Measurements from ENCODE around the gene MYO7A. TPM values are rescaled to one million over a fixed set of nuclear protein-coding genes. Genes with fewer than 3 reads are reported as not detected.

The MYO7A gene
- total and polyA plus RNA-seq, 2 experiments from 2014 or later, result 9.8 to 10.1 TPM

DNA sequence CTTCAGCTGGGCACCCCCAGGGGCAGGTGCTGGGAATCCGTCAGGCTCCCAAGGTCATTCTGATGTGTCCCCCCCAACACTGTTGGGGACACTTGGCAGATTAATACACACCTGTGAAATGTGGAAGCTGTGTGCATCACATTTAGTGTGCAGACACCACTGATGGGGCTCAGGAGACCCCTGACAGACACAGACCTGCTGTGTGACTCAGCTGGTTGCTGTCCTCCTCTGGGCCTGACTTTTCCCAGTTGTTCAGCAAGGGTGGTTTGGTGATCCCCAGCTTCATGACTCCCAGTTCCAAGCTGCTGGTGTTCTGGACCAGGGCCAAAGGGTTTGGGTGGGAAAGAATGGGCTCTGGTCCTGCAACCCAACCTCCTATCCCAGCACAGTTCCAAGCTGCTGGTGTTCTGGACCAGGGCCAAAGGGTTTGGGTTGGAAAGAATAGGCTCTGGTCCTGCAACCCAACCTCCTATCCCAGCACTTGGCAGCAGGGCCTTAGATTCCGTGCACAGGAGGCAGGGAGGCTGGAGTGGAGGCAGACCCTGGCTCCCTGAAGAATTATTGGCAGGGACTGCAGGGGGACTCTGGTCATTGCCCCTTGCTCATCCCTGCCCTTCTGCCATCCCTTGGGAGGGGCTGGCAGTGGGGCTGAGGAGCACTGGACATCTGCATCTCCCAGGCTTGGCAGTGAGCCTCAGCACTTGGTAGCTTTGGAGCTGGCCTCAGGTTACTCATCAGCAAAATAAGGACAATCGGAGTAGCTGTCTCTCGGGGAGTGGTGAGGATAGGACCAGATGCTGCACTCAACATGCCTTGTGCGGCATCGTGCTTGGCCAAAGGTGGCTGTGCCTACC lies 33.8 kb upstream of the MYO7A start:
- Histone ChIP-seq H3K79me2 (no peaks in the 10 kb centered on the region), H3K4me2 (no peak overlapping the region), H3K27ac (no peak overlapping the region), H3K36me3 (replicated peaks; ENCODE audit: insufficient read depth, low read depth) (no peaks in the 10 kb centered on the region), H3K4me3 (no peak overlapping the region), H4K20me1 (ENCODE audit: insufficient read depth, poor library complexity, severe bottlenecking) (no peaks in the 10 kb centered on the region), H3K9me2 (replicated peaks; ENCODE audit: insufficient read depth) (no peaks in the 10 kb centered on the region), H3K9me3 (ENCODE audit: low read depth) (no peaks in the 10 kb centered on the region), H2AFZ (no peak overlapping the region), H3K4me1 (ENCODE audit: insufficient read depth) (peaks cover 2% of the 10 kb centered on the region), H3K27me3 (no peaks in the 10 kb centered on the region)
- no peak for TF ChIP-seq EZH2 (IDR thresholded peaks at IDR 0.05; ENCODE audit: borderline replicate concordance)
- TF ChIP-seq EZH2phosphoT487 (IDR thresholded peaks at IDR 0.05; ENCODE audit: low read depth, severe bottlenecking, unreplicated experiment), result no peak
- TF ChIP-seq CTCF (IDR thresholded peaks at IDR 0.05; ENCODE audit: poor library complexity), result no peak
- no peak for DNase-seq (ENCODE audit: low spot score)
- WGBS (ENCODE audit: low lambda C conversion rate, missing lambda C conversion rate), result 96% methylated on average over 6 of the region's 6 CpGs

- TF ChIP-seq EZH2 (IDR thresholded peaks at IDR 0.05; ENCODE audit: borderline replicate concordance) (no peak), CTCF (IDR thresholded peaks at IDR 0.05; ENCODE audit: poor library complexity) (no peak), EZH2phosphoT487 (IDR thresholded peaks at IDR 0.05; ENCODE audit: low read depth, severe bottlenecking, unreplicated experiment) (no peak)
- H3K9me3 ChIP-seq (ENCODE audit: low read depth), result no peaks in the 10 kb centered on the region
- H3K36me3 ChIP-seq (replicated peaks; ENCODE audit: insufficient read depth, low read depth), result no peaks in the 10 kb centered on the region
- 93% methylated on average over 7 of the region's 7 CpGs for WGBS (ENCODE audit: low lambda C conversion rate, missing lambda C conversion rate)
- no peaks in the 10 kb centered on the region for H3K9me2 ChIP-seq (replicated peaks; ENCODE audit: insufficient read depth)
- DNase-seq (ENCODE audit: low spot score), result no peak
- H3K4me2 ChIP-seq, result no peak overlapping the region
- H3K79me2 ChIP-seq, result no peaks in the 10 kb centered on the region
- no peak overlapping the region for H2AFZ ChIP-seq
- no peaks in the 10 kb centered on the region for H3K27me3 ChIP-seq
- no peaks in the 10 kb centered on the region for H4K20me1 ChIP-seq (ENCODE audit: insufficient read depth, poor library complexity, severe bottlenecking)
- peaks cover 2% of the 10 kb centered on the region for H3K4me1 ChIP-seq (ENCODE audit: insufficient read depth)
- no peak overlapping the region for H3K4me3 ChIP-seq
- peak overlapping the region; percentile 58 for H3K27ac ChIP-seq
Measured at GRCh38 chr11:77094841-77095365, 33.1 kb upstream of the MYO7A start.

DNA sequence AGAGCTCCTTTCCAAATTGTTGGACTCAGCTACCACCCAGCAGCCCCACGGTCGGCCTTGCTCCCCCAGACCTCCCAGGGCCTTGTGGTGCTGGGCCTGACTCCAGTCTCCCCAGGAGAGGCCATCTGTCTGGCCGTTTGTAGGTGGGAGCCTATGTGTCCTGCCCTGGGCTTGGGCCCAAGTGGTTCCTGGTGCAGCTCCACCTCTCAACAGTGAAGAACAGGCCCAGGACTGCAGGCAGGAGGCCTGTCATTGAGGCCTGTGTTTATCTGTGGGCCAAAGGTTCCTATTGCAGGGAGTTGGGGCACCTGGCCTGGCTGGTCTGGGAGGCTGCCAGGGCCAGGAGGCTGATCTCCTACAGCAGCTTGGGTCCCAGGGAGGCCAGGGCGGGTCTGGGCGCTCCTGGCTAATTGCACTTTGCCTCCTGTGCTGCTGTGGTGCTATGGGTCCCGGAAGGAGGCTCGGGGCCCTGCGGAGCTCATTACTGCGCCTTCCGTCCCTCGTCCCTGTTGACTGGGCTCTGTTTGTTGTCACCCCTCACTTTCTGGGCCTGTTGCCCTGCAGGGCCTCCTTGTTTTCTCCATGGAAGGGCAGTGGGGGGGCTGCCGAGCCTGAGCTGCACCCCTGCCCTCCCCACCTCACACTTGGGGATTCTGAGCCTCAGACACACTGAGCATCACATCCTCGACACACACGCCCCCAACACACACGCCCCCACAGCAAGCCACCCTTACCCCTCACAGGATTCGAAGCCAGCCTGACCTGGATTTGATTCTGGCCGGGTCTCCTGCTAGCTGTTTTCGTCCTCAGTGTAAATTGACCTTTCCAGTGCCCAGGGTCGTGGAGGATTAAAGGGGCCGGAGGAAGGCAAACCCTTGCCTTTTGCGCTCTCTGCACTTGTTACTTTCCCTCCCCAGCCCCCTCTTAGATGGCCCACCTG lies 32.2 kb upstream of the MYO7A start:
- no peak for TF ChIP-seq EZH2phosphoT487 (IDR thresholded peaks at IDR 0.05; ENCODE audit: low read depth, severe bottlenecking, unreplicated experiment)
- no peak for TF ChIP-seq EZH2 (IDR thresholded peaks at IDR 0.05; ENCODE audit: borderline replicate concordance)
- no peak for TF ChIP-seq CTCF (IDR thresholded peaks at IDR 0.05; ENCODE audit: poor library complexity)
- H3K4me2 ChIP-seq, result no peak overlapping the region
- H3K79me2 ChIP-seq, result no peaks in the 10 kb centered on the region
- WGBS (ENCODE audit: low lambda C conversion rate, missing lambda C conversion rate), result 74% methylated on average over 21 of the region's 21 CpGs
- H2AFZ ChIP-seq, result no peak overlapping the region
- no peaks in the 10 kb centered on the region for H3K9me2 ChIP-seq (replicated peaks; ENCODE audit: insufficient read depth)
- no peaks in the 10 kb centered on the region for H3K9me3 ChIP-seq (ENCODE audit: low read depth)
- peak overlapping the region; percentile 58 for H3K27ac ChIP-seq
- H3K27me3 ChIP-seq, result no peaks in the 10 kb centered on the region
- no peak overlapping the region for H3K4me3 ChIP-seq
- no peaks in the 10 kb centered on the region for H3K36me3 ChIP-seq (replicated peaks; ENCODE audit: insufficient read depth, low read depth)
- no peaks in the 10 kb centered on the region for H4K20me1 ChIP-seq (ENCODE audit: insufficient read depth, poor library complexity, severe bottlenecking)
- H3K4me1 ChIP-seq (ENCODE audit: insufficient read depth), result peaks cover 2% of the 10 kb centered on the region
- DNase-seq (ENCODE audit: low spot score), result peak; percentile 57

All from hepatocyte (in vitro differentiated cells).